Effector memory CD8-positive, alpha-beta T cell (primary cell): ENCODE results near the gene GLB1L2.
"Not testable (repeated sequence)": the region's sequence is repeated elsewhere in the genome, so short reads cannot be mapped to it uniquely, and the experiment has no call there.

Experiments
- ATAC-seq: fragments of 150-1000 bp; cut with Tn5 transposase; replicated peaks from 2 replicates; pipeline ENCODE4 v1.10.0; 2021; ENCODE audit warnings: mild to moderate bottlenecking, moderate library complexity
- DNase-seq, 3 experiments: peaks; one replicate each; pipeline ENCODE4 v3.0.0; 2021
- H3K27ac Mint-ChIP-seq, 2 donors: one replicate each; pipeline ENCODE4 v1.8.0; 2022; ENCODE audit warnings: mild to moderate bottlenecking in 2 of 2, mixed read lengths in 2 of 2, moderate library complexity in 2 of 2
- H3K27me3 Mint-ChIP-seq, 2 donors: one replicate each; pipeline ENCODE4 v1.8.0; 2022; ENCODE audit warnings: mixed read lengths in 2 of 2
- H3K36me3 Mint-ChIP-seq: one replicate; pipeline ENCODE4 v1.8.0; 2022; ENCODE audit warnings: mild to moderate bottlenecking, moderate library complexity, mixed read lengths; ENCODE audit not compliant: insufficient read depth
- H3K4me1 Mint-ChIP-seq, 2 donors: one replicate each; pipeline ENCODE4 v1.8.0; 2022; ENCODE audit warnings: low read depth in 2 of 2, mixed read lengths in 2 of 2
- H3K4me3 Mint-ChIP-seq, 2 donors: one replicate each; pipeline ENCODE4 v1.8.0; 2022; ENCODE audit warnings: mild to moderate bottlenecking in 2 of 2, mixed read lengths in 2 of 2, moderate library complexity in 2 of 2
- H3K9me3 Mint-ChIP-seq, 2 donors: one replicate each; pipeline ENCODE4 v1.8.0; 2022; ENCODE audit warnings: mixed read lengths in 2 of 2

Gene GLB1L2

DNA sequence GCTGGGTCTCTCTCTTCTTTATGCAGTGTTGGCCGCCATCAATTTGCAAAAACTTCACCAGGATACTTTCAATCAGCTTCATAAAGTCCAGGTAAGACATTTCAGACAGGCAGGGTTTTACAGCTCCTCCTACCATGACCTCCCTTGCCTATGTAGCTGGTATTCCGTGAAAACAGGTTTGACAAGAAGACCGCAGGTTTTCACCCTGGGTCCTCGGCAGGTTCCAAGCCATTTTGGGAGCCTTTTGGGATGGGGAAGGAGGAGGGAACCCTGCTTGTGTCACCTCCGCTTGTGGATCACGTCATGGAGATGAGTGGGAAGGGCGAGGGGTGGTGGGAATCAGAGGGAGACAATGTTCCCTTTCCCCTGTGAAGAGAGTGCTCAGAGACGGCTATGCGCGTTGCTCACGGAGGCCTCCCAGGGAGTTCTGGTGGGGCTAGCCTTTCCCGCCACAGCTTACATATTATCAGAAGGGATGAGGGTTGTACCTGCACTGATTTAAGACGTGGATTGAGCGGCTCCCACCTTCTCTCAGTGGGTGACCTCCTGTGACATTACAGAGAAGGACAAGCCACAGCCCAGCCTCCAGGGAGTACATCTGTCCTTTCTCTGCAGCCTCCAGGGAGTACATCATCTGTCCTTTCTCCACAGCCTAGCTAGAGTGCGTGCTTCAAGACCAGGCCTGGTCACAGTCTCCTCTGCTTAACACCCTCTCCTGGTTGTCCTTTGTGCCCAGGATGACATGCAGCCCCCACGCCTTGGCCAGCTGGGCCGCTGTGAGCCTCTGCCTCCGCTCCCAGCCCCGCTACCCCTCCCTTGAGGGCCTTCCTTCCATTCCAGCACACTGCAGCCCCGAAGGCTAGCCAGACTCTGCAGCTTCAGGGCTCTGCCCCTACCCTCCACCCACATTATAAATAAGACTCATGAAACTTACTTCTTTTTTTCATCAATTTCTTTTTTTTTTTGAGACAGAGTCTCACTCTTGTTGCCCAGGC, 38.4 kb upstream of the GLB1L2 start:
- DNase-seq (no peak), ATAC-seq (no peak)
- H3K36me3 Mint-ChIP-seq = no peaks in the 10 kb centered on the region

GRCh38 chr11:134294664-134295063, 37.1 kb upstream of the GLB1L2 start:
- no peak overlapping the region for H3K27ac Mint-ChIP-seq
- no peaks in the 10 kb centered on the region for H3K9me3 Mint-ChIP-seq
- DNase-seq = no peak
- no peak for ATAC-seq
- peaks cover 0 to 10% of the 10 kb centered on the region in 2 donors for H3K27me3 Mint-ChIP-seq
- H3K4me1 Mint-ChIP-seq = no peaks in the 10 kb centered on the region
- no peak overlapping the region for H3K4me3 Mint-ChIP-seq
- no peaks in the 10 kb centered on the region for H3K36me3 Mint-ChIP-seq

More for the DNA sequence above, 38.4 kb upstream of the GLB1L2 start:
- Mint-ChIP-seq H3K4me3 (no peak overlapping the region), H3K9me3 (no peaks in the 10 kb centered on the region), H3K4me1 (no peaks in the 10 kb centered on the region), H3K27ac (no peak overlapping the region), H3K27me3 (peaks cover 0 to 11% of the 10 kb centered on the region in 2 donors)

DNA sequence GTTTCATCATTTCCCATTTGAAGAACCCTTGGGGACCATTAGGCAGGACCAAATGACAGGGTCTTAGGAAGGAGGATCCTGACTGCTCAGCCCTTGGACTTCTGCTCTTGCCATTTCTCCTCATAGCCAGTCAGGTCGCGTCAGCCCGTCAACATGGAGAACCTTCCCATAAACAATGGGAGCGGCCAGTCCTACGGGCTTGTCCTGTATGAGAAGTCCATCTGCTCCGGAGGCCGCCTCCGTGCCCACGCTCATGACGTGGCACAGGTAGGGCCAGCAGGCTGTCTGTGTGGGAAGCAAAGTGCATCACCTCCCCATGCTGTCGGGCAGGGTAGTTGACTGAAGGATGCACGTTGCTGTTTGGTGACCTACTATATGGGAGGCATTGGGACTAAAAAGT, 19.6 kb upstream of the GLB1L2 start:
- peaks cover 13 to 26% of the 10 kb centered on the region in 2 donors for H3K27me3 Mint-ChIP-seq
- H3K27ac Mint-ChIP-seq = no peak overlapping the region
- no peak for ATAC-seq
- H3K9me3 Mint-ChIP-seq = peaks cover 0 to 2% of the 10 kb centered on the region in 2 donors
- DNase-seq = no peak
- H3K4me3 Mint-ChIP-seq = no peak overlapping the region
- H3K4me1 Mint-ChIP-seq = no peaks in the 10 kb centered on the region
- peaks cover 3% of the 10 kb centered on the region for H3K36me3 Mint-ChIP-seq

- ATAC-seq (no peak), DNase-seq (no peak)
- no peak overlapping the region for H3K4me3 Mint-ChIP-seq
- no peak overlapping the region for H3K27ac Mint-ChIP-seq
- H3K36me3 Mint-ChIP-seq = peaks cover 3% of the 10 kb centered on the region
- peaks cover 14 to 26% of the 10 kb centered on the region in 2 donors for H3K27me3 Mint-ChIP-seq
- peaks cover 2% of the 10 kb centered on the region in 2 donors for H3K9me3 Mint-ChIP-seq
- no peaks in the 10 kb centered on the region for H3K4me1 Mint-ChIP-seq
Measured at GRCh38 chr11:134312807-134313206, 19.0 kb upstream of the GLB1L2 start.

DNA sequence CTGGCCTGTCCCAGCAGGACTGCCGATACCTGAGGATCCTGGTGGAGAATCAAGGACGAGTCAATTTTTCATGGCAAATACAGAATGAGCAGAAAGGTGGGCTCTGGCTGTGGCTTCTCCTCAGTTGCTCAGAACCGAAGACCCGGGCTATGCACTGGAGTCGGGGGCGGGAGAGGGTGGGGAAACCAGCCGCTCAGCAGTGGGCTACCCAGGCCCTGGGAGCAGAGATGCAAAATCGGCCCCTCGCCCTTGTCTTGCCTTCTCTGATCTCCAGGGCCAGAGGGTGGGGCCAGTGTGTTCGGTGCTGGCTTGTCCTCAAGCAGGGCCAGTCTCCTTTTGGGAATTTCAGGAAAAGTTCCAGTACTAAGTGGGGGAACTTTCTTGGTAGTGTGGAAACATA, 18.4 kb upstream of the GLB1L2 start:
- Mint-ChIP-seq H3K27ac (no peak overlapping the region), H3K4me3 (no peak overlapping the region), H3K27me3 (peaks cover 17 to 30% of the 10 kb centered on the region in 2 donors), H3K36me3 (peaks cover 3% of the 10 kb centered on the region), H3K9me3 (peaks cover 2 to 6% of the 10 kb centered on the region in 2 donors), H3K4me1 (no peaks in the 10 kb centered on the region)
- no peak for DNase-seq
- no peak for ATAC-seq

GRCh38 chr11:134313821-134314607, 17.8 kb upstream of the GLB1L2 start:
- Mint-ChIP-seq H3K4me1 (no peaks in the 10 kb centered on the region), H3K27me3 (peaks cover 17 to 36% of the 10 kb centered on the region in 2 donors), H3K27ac (no peak overlapping the region), H3K9me3 (peaks cover 2 to 6% of the 10 kb centered on the region in 2 donors), H3K4me3 (no peak overlapping the region), H3K36me3 (no peaks in the 10 kb centered on the region)
- no peak for DNase-seq
- no peak for ATAC-seq

DNA sequence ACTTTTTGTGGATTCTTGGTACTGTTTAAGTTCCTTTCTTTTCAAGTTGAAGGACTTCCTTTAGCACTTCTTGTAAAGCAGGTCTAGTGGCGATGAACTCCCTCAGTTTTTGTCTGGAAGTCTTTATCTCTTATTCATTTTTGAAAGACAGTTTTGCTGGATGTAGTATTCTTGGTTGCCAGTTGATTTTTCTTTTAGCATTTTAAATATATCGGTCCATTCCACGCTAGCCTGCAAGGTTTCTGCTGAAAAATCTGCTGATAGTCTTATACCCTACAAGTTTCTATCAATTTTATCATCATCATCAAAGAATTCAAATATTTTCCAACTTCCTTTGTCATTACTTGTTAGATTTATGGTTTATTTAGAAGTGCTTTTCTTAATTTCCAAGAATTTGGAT, 14.7 kb upstream of the GLB1L2 start:
- peaks cover 6% of the 10 kb centered on the region in 2 donors for H3K9me3 Mint-ChIP-seq

DNA sequence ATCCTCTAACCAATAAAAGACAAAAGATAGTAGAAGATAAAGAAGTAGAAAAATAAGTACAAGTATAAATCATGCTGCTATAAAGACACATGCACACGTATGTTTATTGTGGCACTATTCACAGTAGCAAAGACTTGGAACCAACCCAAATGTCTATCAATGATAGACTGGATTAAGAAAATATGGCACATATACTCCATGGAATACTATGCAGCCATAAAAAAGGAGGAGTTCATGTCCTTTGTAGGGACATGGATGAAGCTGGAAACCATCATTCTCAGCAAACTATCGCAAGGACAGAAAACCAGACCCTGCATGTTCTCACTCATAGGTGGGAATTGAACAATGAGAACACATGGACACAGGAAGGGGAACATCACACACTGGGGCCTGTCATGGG, 10.4 kb upstream of the GLB1L2 start:
- H3K27ac Mint-ChIP-seq, H3K4me3 Mint-ChIP-seq, DNase-seq, H3K4me1 Mint-ChIP-seq, H3K9me3 Mint-ChIP-seq, H3K36me3 Mint-ChIP-seq, ATAC-seq: not testable (repeated sequence)
- peaks cover 11 to 35% of the 10 kb centered on the region in 2 donors for H3K27me3 Mint-ChIP-seq

More for the DNA sequence above, 14.7 kb upstream of the GLB1L2 start:
- no peak for ATAC-seq
- peaks cover 17 to 51% of the 10 kb centered on the region in 2 donors for H3K27me3 Mint-ChIP-seq
- no peaks in the 10 kb centered on the region for H3K36me3 Mint-ChIP-seq
- no peak for DNase-seq
- H3K27ac Mint-ChIP-seq = no peak overlapping the region
- no peaks in the 10 kb centered on the region for H3K4me1 Mint-ChIP-seq
- no peak overlapping the region for H3K4me3 Mint-ChIP-seq

GRCh38 chr11:134322553-134322952, 9.2 kb upstream of the GLB1L2 start:
- H3K27ac Mint-ChIP-seq = no peak overlapping the region
- no peak for ATAC-seq
- peaks cover 5 to 6% of the 10 kb centered on the region in 2 donors for H3K9me3 Mint-ChIP-seq
- no peak for DNase-seq
- H3K27me3 Mint-ChIP-seq = peaks cover 4 to 28% of the 10 kb centered on the region in 2 donors
- no peaks in the 10 kb centered on the region for H3K36me3 Mint-ChIP-seq
- H3K4me3 Mint-ChIP-seq = no peak overlapping the region
- no peaks in the 10 kb centered on the region for H3K4me1 Mint-ChIP-seq

- Mint-ChIP-seq H3K4me1 (peaks cover 8 to 19% of the 10 kb centered on the region in 2 donors), H3K27ac (no peak overlapping the region), H3K27me3 (peaks cover 0 to 7% of the 10 kb centered on the region in 2 donors), H3K4me3 (no peak overlapping the region), H3K9me3 (no peaks in the 10 kb centered on the region), H3K36me3 (peaks cover 13% of the 10 kb centered on the region)
- DNase-seq = no peak
- no peak for ATAC-seq
Measured at GRCh38 chr11:134328433-134328832, 3.4 kb upstream of the GLB1L2 start.

DNA sequence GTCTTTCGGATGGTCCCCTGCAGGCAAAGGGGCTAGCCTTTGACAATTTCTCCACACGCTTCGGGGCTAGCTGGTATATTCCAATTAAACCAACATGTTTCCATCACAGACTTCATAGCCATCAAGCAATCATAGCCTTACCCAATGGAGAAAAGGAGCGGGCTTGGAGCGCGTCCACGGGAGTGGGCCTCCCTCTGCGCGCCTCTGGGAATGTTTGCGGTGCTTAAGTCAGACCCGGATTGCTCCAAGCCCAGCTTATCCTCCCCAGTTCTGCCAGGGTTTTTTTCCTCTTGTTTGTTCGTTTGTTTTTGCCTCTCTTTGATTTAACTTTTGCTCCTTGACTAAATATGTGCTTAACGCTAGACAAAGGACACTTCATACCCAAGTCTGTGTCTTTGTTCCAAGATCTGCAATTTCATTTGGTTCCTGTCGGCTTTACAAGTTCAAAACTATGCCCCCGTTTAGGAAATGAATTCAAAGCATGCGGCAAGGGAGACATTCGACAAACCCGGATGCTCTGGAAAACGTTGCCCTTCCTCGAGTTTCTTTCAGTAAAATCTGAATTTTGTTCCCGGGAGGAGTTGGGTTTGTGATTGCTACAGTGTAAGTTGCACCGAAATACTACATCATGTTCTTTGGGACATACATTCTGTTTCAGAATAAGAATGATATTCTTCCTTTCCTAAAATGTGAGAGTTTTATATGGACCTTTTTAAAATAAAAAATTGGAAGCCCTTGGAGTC, 1.0 kb upstream of the GLB1L2 start:
- peak overlapping the region in 1 of 2 donors; percentile 48 for H3K27ac Mint-ChIP-seq
- ATAC-seq = no peak
- peak overlapping the region; percentile 76 to 86 for H3K4me3 Mint-ChIP-seq
- no peaks in the 10 kb centered on the region for H3K9me3 Mint-ChIP-seq
- peaks cover 15% of the 10 kb centered on the region for H3K36me3 Mint-ChIP-seq
- DNase-seq = no peak
- H3K27me3 Mint-ChIP-seq = peaks cover 7 to 8% of the 10 kb centered on the region in 2 donors
- H3K4me1 Mint-ChIP-seq = peaks cover 8 to 19% of the 10 kb centered on the region in 2 donors

DNA sequence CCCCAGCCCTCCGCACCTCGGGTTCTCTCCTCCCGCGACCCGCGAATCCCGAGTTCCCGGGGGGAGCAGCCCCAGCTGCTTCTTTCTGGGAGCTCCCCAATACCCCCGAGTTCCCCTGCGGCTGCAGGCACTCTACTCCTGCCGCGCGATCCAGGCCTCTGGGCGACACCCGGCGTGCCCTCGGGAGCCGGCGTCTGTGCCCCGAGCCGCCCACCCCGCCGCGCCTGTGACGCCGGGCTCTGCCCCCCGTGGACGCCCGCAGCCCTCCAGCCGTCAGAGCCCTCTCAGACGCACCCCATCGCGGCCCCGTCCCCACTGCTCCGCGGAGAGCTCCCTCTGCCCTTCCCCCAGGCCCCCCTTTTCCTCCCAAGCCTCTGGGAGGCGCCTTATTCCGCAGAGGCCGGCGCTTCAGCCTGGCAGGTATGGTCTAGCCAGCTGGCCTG, 422 bp downstream of the GLB1L2 start:
- Mint-ChIP-seq H3K27me3 (peaks cover 7 to 8% of the 10 kb centered on the region in 2 donors), H3K4me3 (peak overlapping the region; percentile 79 to 82), H3K9me3 (no peaks in the 10 kb centered on the region), H3K4me1 (peaks cover 8 to 19% of the 10 kb centered on the region in 2 donors), H3K36me3 (peaks cover 15% of the 10 kb centered on the region), H3K27ac (peak overlapping the region; percentile 7 to 82)
- ATAC-seq (peak; percentile 40), DNase-seq (no peak)

- Mint-ChIP-seq H3K4me3 (peak overlapping the region; percentile 79 to 82), H3K27ac (peak overlapping the region; percentile 7 to 82), H3K36me3 (peaks cover 15% of the 10 kb centered on the region), H3K9me3 (no peaks in the 10 kb centered on the region), H3K4me1 (peaks cover 8 to 19% of the 10 kb centered on the region in 2 donors), H3K27me3 (peaks cover 7 to 8% of the 10 kb centered on the region in 2 donors)
- ATAC-seq (no peak), DNase-seq (no peak)
Measured at GRCh38 chr11:134332782-134333181, 994 bp downstream of the GLB1L2 start.
